T1000 (cell line): ENCODE measurements around the gene EPN1.
A peak's percentile ranks its signal among the peaks of the same experiment; 100 is the strongest.

ENCODE experiments used
- DNase-seq: peaks from one replicate; lab custom pipeline; 2025; ENCODE audit warnings: mixed read lengths; lab: John Stamatoyannopoulos, UW

EPN1 gene

GRCh38 chr19:55674841-55675660, at the start of gene EPN1:
Gene EPN1, plus strand, starts transcription at chr19:55675226. Its CDS starts 3,402 bp downstream, at chr19:55678628.
- peak; percentile 89 for DNase-seq

- DNase-seq: no peak
Observed at GRCh38 chr19:55626350-55626749, 48.7 kb upstream of the EPN1 start.

GRCh38 chr19:55632463-55632834, 42.6 kb upstream of the EPN1 start:
- DNase-seq: peak; percentile 71

GRCh38 chr19:55633861-55634260, 41.2 kb upstream of the EPN1 start:
- DNase-seq: no peak

GRCh38 chr19:55635334-55635717, 39.7 kb upstream of the EPN1 start:
- DNase-seq: no peak

GRCh38 chr19:55635856-55636440, 39.1 kb upstream of the EPN1 start:
- DNase-seq: no peak

GRCh38 chr19:55636723-55637122, 38.3 kb upstream of the EPN1 start:
- DNase-seq: no peak

GRCh38 chr19:55637534-55637933, 37.5 kb upstream of the EPN1 start:
- DNase-seq: no peak

- DNase-seq: peak; percentile 6
Observed at GRCh38 chr19:55638864-55639359, 36.1 kb upstream of the EPN1 start.

- no peak for DNase-seq
Observed at GRCh38 chr19:55640043-55640576, 34.9 kb upstream of the EPN1 start.

GRCh38 chr19:55640577-55641425, 34.2 kb upstream of the EPN1 start, which contains the start of gene ZNF580:
Gene ZNF580, plus strand, starts transcription at chr19:55641002. Its CDS starts 1,507 bp downstream, at chr19:55642509.
- peak; percentile 58 for DNase-seq

GRCh38 chr19:55641426-55642152, 33.4 kb upstream of the EPN1 start:
- DNase-seq: no peak

- DNase-seq: no peak
Observed at GRCh38 chr19:55642153-55643002, 32.6 kb upstream of the EPN1 start.

- DNase-seq: peak; percentile 40
Observed at GRCh38 chr19:55643003-55643886, 31.8 kb upstream of the EPN1 start, which contains the start of gene ZNF581. Gene ZNF581, plus strand, starts transcription at chr19:55643649. Its CDS starts 923 bp downstream, at chr19:55644572.

GRCh38 chr19:55643887-55644176, 31.2 kb upstream of the EPN1 start:
- no peak for DNase-seq

GRCh38 chr19:55644191-55644833, 30.7 kb upstream of the EPN1 start:
- no peak for DNase-seq

GRCh38 chr19:55644842-55645511, 30.0 kb upstream of the EPN1 start:
- no peak for DNase-seq

GRCh38 chr19:55645512-55645881, 29.5 kb upstream of the EPN1 start:
- DNase-seq: no peak
